GM19193 (cell line): Measurements from ENCODE around the gene LTBP1.

Experiments
- POLR2A ChIP-seq: IDR thresholded peaks from 4 replicates; pipeline ENCODE4 v1.6.1; 2011; ENCODE audit not compliant: insufficient read depth, insufficient read length; ENCODE audit errors: extremely low read depth

Gene LTBP1

DNA sequence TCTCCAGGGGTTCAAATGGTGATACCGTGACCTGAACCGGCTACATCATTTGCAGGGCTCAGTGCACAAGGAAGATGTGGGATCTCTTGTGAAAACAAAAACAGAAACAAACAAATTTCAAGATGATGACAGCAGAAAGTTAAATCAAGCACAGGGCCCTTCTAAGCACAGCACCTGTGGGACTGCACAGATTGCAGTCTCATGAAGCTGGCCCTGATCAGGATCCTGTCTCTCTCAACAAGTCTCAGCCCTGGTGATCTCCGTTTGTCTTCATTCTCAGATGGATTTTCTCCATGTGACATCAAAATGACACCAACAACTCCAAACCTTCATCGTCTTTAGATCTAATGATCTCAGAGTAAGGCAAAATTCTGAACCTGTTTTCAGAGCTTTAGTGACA lies 39.7 kb downstream of the LTBP1 start:
- no peak for TF ChIP-seq POLR2A

GRCh38 chr2:32988525-32988924 lies 41.8 kb downstream of the LTBP1 start:
- TF ChIP-seq POLR2A, result no peak

DNA sequence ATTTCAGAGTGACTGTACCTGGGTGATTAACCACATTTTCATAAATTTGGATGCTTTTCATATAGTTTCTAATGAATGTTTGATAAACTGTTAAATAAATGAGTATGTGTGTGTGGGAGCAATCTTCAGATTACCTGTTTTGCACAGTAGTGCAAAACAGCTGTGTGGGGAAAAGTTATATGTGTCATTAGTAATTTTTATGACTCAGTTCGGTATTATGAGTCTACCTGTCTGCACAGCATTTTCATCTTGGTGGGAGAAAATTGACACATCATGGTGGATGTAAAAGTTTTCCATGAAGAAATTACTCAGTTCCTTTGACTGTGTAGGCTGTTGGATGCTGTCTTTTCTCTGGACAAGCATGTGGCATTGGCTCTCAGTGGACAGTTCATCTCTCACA lies 43.8 kb downstream of the LTBP1 start:
- no peak for TF ChIP-seq POLR2A

GRCh38 chr2:32991091-32991845 lies 44.5 kb downstream of the LTBP1 start:
- no peak for TF ChIP-seq POLR2A

- TF ChIP-seq POLR2A, result no peak
These were observed 46.3 kb downstream of the LTBP1 start for GRCh38 chr2:32993005-32993539.

GRCh38 chr2:32997705-32998104 lies 51.0 kb downstream of the LTBP1 start:
- no peak for TF ChIP-seq POLR2A

DNA sequence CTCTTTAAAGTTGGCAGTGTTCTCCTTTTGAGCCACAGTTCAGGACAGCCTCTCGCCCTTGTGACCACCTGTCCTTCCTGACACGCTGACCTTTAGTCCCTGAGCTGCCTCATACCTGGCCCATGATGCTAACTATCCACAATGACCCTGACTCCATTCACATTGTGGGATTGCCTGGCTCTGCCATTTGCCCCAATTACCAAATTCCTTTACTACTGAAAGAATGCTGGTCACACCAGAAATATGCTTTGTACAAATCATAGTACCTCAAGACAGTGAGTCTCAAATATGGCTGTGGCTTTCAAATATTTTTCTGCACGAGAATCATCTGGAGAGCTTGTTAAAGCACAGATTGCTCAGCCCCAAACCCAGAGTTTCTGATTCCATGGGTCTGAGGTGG lies 54.2 kb downstream of the LTBP1 start:
- TF ChIP-seq POLR2A, result no peak

- TF ChIP-seq POLR2A, result no peak
These were observed 55.1 kb downstream of the LTBP1 start for GRCh38 chr2:33001823-33002222.

GRCh38 chr2:33002863-33003262 lies 56.1 kb downstream of the LTBP1 start:
- no peak for TF ChIP-seq POLR2A

GRCh38 chr2:33005057-33005456 lies 58.3 kb downstream of the LTBP1 start:
- no peak for TF ChIP-seq POLR2A

DNA sequence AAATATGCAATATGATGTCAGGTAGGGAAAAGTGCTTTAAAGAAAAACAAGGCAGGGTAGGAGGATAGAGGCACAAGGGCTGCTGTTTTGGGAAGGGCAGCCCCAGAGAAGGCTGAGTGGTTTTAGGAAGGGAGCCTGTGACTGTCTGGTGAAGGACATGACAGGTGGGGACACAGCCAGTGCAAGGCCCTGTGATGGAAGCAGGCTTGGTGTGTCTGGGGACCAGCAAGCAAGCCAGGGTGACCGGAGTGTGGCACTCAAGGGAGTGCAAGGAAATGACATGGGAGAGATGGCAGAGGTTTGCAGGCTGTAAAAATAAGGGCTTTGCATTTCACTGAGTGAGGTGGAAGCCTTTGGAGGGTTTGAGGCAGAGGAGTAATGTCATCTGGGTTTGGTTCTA lies 62.0 kb downstream of the LTBP1 start:
- no peak for TF ChIP-seq POLR2A

GRCh38 chr2:33009249-33009648 lies 62.5 kb downstream of the LTBP1 start:
- TF ChIP-seq POLR2A, result no peak

- TF ChIP-seq POLR2A, result no peak
These were observed 64.6 kb downstream of the LTBP1 start for GRCh38 chr2:33011373-33011772.

DNA sequence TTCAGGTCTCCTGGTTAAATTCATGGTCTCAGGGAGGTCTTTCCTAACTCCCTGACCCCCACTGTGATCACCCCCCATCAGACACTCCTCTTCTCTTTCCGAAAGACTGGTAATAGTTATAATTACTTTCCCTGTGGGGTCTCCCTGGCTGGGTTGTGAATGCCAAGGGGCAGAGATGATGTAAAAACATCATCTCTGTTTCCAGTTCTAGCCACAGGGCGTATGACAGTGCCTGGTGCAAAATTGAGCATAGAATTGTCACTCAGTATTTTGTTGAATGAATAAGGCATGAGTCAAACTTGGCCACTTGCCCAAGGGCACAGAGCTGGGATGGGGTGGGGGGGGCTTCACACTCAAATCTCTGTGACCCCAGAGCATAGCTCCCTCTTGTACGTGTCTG lies 65.2 kb downstream of the LTBP1 start:
- no peak for TF ChIP-seq POLR2A

- TF ChIP-seq POLR2A, result no peak
These were observed 66.9 kb downstream of the LTBP1 start for GRCh38 chr2:33013684-33014110.

DNA sequence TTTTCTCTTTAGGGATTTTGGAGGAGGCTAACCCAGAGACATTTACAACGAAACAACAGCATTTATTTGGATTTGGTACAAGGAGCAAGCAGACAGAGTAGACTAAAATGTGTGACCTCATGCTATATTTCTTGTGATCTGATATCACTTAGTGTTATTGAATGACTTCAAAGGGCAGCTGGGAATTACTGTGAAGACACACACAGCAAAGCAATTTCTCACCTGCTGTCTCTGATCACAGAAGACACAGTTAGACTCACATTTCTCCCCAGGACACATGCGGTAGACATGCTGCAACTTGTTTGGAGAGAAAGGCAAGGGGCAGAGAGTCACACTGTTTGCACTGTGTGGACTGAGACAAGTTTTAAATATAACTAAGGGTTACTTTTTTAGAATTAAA lies 67.5 kb downstream of the LTBP1 start:
- no peak for TF ChIP-seq POLR2A
